CD4-positive, alpha-beta T cell treated with Interleukin-12 subunit alpha and Interleukin-12 subunit beta, for 1 hour (primary cell): Measurements from ENCODE around the gene IRF2BPL.

ENCODE experiments used
- DNase-seq: peaks from one replicate; pipeline ENCODE4 v3.0.0-alpha.2; 2020

The IRF2BPL gene

GRCh38 chr14:77028384-77029231, at the start of gene IRF2BPL:
Gene IRF2BPL (minus strand): TSS chr14:77028708. CDS start chr14:77027792, 916 bp downstream.
- peak; percentile 96 for DNase-seq

- no peak for DNase-seq
Observed at GRCh38 chr14:77077040-77077439, 48.5 kb upstream of the IRF2BPL start.

- no peak for DNase-seq
Observed at GRCh38 chr14:77076113-77076631, 47.7 kb upstream of the IRF2BPL start.

GRCh38 chr14:77074969-77075368, 46.5 kb upstream of the IRF2BPL start:
- no peak for DNase-seq

- no peak for DNase-seq
Observed at GRCh38 chr14:77071938-77072388, 43.5 kb upstream of the IRF2BPL start.

GRCh38 chr14:77069551-77069950, 41.0 kb upstream of the IRF2BPL start:
- DNase-seq = no peak

GRCh38 chr14:77068517-77069200, 40.2 kb upstream of the IRF2BPL start:
- no peak for DNase-seq

- peak; percentile 65 for DNase-seq
Observed at GRCh38 chr14:77067632-77068516, 39.4 kb upstream of the IRF2BPL start.

- no peak for DNase-seq
Observed at GRCh38 chr14:77066578-77067172, 38.2 kb upstream of the IRF2BPL start.

GRCh38 chr14:77065851-77066577, 37.5 kb upstream of the IRF2BPL start:
- no peak for DNase-seq

- no peak for DNase-seq
Observed at GRCh38 chr14:77064521-77065178, 36.1 kb upstream of the IRF2BPL start.

GRCh38 chr14:77063571-77064171, 35.2 kb upstream of the IRF2BPL start:
- DNase-seq = no peak

GRCh38 chr14:77062261-77062660, 33.8 kb upstream of the IRF2BPL start:
- DNase-seq = no peak

- no peak for DNase-seq
Observed at GRCh38 chr14:77061630-77062257, 33.2 kb upstream of the IRF2BPL start.

- DNase-seq = peak; percentile 41
Observed at GRCh38 chr14:77059276-77059915, 30.9 kb upstream of the IRF2BPL start.

- DNase-seq = no peak
Observed at GRCh38 chr14:77058785-77059184, 30.3 kb upstream of the IRF2BPL start.

- no peak for DNase-seq
Observed at GRCh38 chr14:77058117-77058516, 29.6 kb upstream of the IRF2BPL start.

- no peak for DNase-seq
Observed at GRCh38 chr14:77055981-77056380, 27.5 kb upstream of the IRF2BPL start.

- peak; percentile 39 for DNase-seq
Observed at GRCh38 chr14:77055306-77055705, 26.8 kb upstream of the IRF2BPL start.
